Testis (tissue), 2 donors: ENCODE measurements around the gene WDR62.

Experiments
- POLR2A ChIP-seq: fragments of 450-650 bp; IDR thresholded peaks from one replicate; pipeline ENCODE4 v1.6.1; 2017; ENCODE audit warnings: antibody characterized with exemption, mild to moderate bottlenecking, moderate library complexity
- TF ChIP-seq, protein P1 (sequence below), 3 experiments: fragments of 450-650 bp in 2 of 3; fragments of 200-600 bp in 1 of 3; sonication (generic) in 1 of 3; IDR thresholded peaks; one replicate each; pipeline ENCODE4 v1.5.1; 2016 to 2019; ENCODE audit warnings: antibody characterized with exemption in 3 of 3, mild to moderate bottlenecking in 2 of 3, moderate library complexity in 1 of 3

DNA sequence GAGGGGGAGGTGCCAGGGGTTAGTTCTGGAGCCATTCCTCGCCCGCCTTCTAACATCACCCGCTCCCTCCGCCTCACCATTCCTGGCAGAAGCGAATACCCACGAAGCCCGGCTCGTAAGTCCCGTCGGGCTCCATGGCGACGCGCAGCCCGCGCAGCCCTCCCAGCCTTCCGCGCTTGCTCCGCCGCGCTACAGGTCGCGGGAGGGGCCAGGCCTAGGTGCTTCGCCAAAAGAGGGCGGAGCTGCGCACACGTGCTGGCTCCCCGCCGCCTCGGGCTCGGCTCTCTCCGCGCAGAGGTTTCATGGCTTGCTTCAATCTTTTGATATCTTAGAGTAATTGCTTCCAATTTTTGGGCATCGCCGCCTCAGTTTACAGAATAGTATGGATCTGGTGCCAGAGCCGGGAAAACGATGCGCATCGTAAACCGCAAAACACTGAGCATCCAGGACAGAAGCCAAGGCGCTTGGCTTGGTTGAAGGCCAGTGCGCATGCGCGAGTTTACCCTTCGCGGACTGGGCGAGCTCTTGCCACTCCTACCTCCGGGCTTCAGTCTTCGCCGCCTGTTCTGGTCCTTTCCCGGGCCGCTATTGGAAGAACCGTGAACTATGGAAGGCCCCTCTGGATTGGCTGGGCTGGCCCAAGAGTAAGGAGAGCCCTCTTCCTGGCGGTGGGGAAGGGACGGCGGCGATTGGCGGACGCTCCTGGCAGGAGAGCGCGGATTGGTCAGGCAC lies 60.2 kb downstream of the WDR62 start, which contains the start of gene POLR2I:
- TF ChIP-seq, protein P1, sequence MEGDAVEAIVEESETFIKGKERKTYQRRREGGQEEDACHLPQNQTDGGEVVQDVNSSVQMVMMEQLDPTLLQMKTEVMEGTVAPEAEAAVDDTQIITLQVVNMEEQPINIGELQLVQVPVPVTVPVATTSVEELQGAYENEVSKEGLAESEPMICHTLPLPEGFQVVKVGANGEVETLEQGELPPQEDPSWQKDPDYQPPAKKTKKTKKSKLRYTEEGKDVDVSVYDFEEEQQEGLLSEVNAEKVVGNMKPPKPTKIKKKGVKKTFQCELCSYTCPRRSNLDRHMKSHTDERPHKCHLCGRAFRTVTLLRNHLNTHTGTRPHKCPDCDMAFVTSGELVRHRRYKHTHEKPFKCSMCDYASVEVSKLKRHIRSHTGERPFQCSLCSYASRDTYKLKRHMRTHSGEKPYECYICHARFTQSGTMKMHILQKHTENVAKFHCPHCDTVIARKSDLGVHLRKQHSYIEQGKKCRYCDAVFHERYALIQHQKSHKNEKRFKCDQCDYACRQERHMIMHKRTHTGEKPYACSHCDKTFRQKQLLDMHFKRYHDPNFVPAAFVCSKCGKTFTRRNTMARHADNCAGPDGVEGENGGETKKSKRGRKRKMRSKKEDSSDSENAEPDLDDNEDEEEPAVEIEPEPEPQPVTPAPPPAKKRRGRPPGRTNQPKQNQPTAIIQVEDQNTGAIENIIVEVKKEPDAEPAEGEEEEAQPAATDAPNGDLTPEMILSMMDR (IDR thresholded peaks at IDR 0.05), result no peak
- no peak for TF ChIP-seq POLR2A
